Tibial nerve (tissue), 4 donors: ENCODE data around the gene TMEM181.
"Not testable (repeated sequence)": the region's sequence is repeated elsewhere in the genome, so short reads cannot be mapped to it uniquely, and the experiment has no call there.

ENCODE experiments used
- EP300 ChIP-seq, 2 donors: sonication (generic); formaldehyde crosslinking; IDR thresholded peaks; one replicate each; pipeline ENCODE4 v1.6.1; 2017; ENCODE audit warnings: antibody characterized with exemption in 2 of 2, mild to moderate bottlenecking in 1 of 2
- POLR2A ChIP-seq, 2 donors: fragments of 450-650 bp; IDR thresholded peaks; one replicate each; pipeline ENCODE4 v1.6.1; 2017; ENCODE audit warnings: antibody characterized with exemption in 2 of 2, mild to moderate bottlenecking in 2 of 2, moderate library complexity in 2 of 2
- TF ChIP-seq, protein P1 (sequence below), 5 experiments: fragments of 200-600 bp in 3 of 5; fragments of 450-650 bp in 2 of 5; sonication (generic) in 3 of 5; IDR thresholded peaks; one replicate each; pipeline ENCODE4 v1.5.1; 2016 to 2019; ENCODE audit warnings: antibody characterized with exemption in 5 of 5, mild to moderate bottlenecking in 3 of 5, moderate library complexity in 2 of 5

DNA sequence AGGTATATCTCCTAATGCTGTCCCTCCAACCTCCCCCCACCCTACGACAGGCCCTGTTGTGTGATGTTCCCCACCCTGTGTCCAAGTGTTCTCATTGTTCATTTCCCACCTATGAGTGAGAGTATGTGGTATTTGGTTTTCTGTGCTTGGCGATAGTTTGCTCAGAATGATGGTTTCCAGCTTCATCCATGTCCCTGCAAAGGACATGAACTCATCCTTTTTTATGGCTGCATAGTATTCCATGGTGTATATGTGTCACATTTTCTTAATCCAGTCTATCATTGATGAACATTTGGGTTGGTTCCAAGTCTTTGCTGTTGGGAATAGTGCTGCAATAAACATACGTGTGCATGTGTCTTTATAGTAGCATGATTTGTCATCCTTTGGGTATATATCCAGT, 54.7 kb downstream of the TMEM181 start:
- TF ChIP-seq, protein P1, sequence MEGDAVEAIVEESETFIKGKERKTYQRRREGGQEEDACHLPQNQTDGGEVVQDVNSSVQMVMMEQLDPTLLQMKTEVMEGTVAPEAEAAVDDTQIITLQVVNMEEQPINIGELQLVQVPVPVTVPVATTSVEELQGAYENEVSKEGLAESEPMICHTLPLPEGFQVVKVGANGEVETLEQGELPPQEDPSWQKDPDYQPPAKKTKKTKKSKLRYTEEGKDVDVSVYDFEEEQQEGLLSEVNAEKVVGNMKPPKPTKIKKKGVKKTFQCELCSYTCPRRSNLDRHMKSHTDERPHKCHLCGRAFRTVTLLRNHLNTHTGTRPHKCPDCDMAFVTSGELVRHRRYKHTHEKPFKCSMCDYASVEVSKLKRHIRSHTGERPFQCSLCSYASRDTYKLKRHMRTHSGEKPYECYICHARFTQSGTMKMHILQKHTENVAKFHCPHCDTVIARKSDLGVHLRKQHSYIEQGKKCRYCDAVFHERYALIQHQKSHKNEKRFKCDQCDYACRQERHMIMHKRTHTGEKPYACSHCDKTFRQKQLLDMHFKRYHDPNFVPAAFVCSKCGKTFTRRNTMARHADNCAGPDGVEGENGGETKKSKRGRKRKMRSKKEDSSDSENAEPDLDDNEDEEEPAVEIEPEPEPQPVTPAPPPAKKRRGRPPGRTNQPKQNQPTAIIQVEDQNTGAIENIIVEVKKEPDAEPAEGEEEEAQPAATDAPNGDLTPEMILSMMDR (IDR thresholded peaks at IDR 0.05), result not testable (repeated sequence)
- not testable (repeated sequence) for TF ChIP-seq EP300, POLR2A (IDR thresholded peaks at IDR 0.05)
